ENCODE measurements around the gene SPATA12. TPM values are rescaled to one million over a fixed set of nuclear protein-coding genes. Genes with fewer than 3 reads are reported as not detected.

Gene SPATA12
- total and polyA plus RNA-seq, 7 donors = 0.26 TPM; not detected in 6

DNA sequence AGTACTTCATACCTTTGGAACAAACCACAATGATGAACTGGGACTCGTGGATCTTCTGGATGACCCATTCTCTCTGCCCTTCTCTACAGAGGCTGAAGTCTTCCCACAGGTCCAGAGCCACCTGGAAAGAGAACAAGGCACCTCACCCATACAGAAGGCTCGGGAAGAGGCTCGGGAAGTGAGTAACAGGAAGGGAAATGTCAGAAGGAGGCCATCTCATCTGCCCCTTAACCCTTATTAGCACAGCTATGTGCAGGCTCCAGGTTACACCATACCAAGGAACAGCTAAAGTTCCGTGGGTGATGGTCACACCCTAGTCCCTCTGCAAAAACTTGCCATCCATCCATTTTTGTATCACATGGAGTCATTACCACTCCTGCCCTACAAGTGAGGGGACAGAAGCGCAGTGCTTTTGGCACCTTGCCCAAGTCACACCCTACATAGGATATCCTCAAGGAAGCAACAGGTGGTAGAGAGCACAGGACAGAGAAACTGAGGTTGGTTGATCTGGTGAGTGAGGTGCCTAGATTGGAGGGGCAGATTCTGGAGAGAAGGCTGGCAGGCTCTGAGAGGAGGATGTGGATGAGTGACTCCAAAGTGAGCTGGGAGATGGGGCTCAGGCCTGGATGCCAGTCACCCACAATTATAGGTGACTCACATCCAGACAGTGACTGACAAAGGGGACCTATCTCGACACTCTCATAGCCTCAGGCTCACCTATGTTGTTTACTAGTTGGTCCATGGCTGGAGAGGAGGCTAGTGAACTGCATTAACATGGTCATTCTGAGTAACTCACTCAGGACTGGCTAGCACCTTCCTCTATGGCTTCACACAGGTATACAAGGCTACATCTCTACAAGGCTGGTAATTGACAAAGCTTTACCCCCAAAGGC is 38.2 kb downstream of the SPATA12 start:
- Histone ChIP-seq H3K9me3 (no peaks in the 10 kb centered on the region), H3K27me3 (no peaks in the 10 kb centered on the region), H3K4me3 (no peak overlapping the region), H3K27ac (no peak overlapping the region), H3K36me3 (peaks cover 0 to 45% (median 3%) of the 10 kb centered on the region in 4 donors), H3K4me1 (peaks cover 0 to 5% (median 2%) of the 10 kb centered on the region in 4 donors)
- WGBS, 2 donors = 54 to 83% methylated on average over 6 of the region's 6 CpGs
- intact Hi-C loops (cut with DNase I) = loop anchor here (10.0 kb wide), 1 partner anchor 394 kb away; no protein-coding TSS in a partner anchor
- no peak for DNase-seq
- TF ChIP-seq POLR2A (IDR thresholded peaks at IDR 0.05) (no peak), POLR2AphosphoS5 (IDR thresholded peaks at IDR 0.05) (no peak), EP300 (IDR thresholded peaks at IDR 0.05) (no peak)
- TF ChIP-seq, protein P1, sequence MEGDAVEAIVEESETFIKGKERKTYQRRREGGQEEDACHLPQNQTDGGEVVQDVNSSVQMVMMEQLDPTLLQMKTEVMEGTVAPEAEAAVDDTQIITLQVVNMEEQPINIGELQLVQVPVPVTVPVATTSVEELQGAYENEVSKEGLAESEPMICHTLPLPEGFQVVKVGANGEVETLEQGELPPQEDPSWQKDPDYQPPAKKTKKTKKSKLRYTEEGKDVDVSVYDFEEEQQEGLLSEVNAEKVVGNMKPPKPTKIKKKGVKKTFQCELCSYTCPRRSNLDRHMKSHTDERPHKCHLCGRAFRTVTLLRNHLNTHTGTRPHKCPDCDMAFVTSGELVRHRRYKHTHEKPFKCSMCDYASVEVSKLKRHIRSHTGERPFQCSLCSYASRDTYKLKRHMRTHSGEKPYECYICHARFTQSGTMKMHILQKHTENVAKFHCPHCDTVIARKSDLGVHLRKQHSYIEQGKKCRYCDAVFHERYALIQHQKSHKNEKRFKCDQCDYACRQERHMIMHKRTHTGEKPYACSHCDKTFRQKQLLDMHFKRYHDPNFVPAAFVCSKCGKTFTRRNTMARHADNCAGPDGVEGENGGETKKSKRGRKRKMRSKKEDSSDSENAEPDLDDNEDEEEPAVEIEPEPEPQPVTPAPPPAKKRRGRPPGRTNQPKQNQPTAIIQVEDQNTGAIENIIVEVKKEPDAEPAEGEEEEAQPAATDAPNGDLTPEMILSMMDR (IDR thresholded peaks at IDR 0.05) = no peak

DNA sequence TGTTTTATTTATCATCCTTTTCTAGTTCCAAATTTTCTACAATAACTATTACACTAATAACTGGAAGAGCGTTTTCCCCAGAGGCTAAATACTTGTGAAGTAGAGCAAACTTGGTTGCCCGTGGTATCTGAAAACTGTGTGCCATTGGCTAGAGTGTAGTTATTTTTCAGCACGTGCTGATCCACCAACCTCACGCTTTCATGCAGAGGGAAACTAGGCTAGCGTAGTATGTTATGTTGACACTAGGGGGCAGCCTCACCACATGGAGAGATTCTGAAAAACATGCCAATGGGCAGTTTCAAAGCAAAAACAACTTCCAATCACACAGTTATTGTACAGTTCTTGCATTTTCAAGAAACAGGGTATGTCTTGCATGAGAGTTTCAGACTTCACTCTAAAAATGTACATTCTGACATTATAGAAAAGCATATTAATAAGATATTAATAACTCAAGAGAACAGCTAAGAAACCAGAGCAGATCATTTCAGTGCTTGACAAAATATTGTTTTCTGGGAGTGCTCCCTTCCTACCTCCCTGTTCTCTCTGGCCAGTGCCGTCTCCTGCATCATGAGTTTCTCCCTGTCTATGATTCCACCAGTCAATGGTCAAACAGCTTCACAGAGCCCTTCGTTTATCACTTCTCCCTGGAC is 39.7 kb downstream of the SPATA12 start:
- no peaks in the 10 kb centered on the region for H3K27me3 ChIP-seq
- WGBS, 2 donors = 18 to 19% methylated on average over 7 of the region's 7 CpGs
- peaks cover 0 to 60% (median 8%) of the 10 kb centered on the region in 4 donors for H3K36me3 ChIP-seq
- no peak for TF ChIP-seq POLR2A (IDR thresholded peaks at IDR 0.05)
- TF ChIP-seq, protein P1 (IDR thresholded peaks at IDR 0.05) = peak; percentile 86 to 94 (median 88)
- H3K4me3 ChIP-seq = no peak overlapping the region
- intact Hi-C loops (cut with DNase I) = loop anchor here (2.0 kb wide), 2 partner anchors 71 to 127 kb away; partner anchors contain the start of gene APPL1
- peak; percentile 85 for DNase-seq
- no peaks in the 10 kb centered on the region for H3K9me3 ChIP-seq
- H3K27ac ChIP-seq = no peak overlapping the region
- peaks cover 0 to 5% (median 2%) of the 10 kb centered on the region in 4 donors for H3K4me1 ChIP-seq

DNA sequence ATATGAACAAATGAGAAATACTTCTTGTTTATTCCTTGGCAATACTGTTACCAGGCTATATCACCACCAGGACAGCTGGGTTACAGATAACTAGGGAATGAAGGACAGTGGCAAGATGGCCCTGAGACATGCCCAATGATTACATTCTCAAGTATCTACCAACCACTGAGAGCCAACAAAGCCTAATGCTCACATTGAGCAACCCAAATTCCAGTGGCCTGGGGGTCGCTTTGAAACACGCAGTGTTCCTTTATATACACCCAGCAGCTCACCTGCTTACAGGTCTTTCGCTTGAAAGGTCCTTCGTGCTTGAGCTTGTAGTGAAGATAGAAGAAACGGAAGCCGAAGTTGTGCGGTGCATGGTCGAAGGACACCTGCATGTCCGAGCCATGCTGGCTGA is 45.1 kb downstream of the SPATA12 start:
- WGBS, 2 donors = 97% methylated on average over 9 of the region's 9 CpGs
- no peak for DNase-seq
- intact Hi-C loops (cut with DNase I) = no loop called here
- Histone ChIP-seq H3K27me3 (no peaks in the 10 kb centered on the region), H3K4me1 (peaks cover 0 to 19% (median 3%) of the 10 kb centered on the region in 4 donors), H3K9me3 (no peaks in the 10 kb centered on the region), H3K36me3 (peaks cover 0 to 55% (median 8%) of the 10 kb centered on the region in 4 donors), H3K27ac (peak overlapping the region in 1 of 4 donors; percentile 11), H3K4me3 (no peak overlapping the region)
- no peak for TF ChIP-seq POLR2AphosphoS5 (IDR thresholded peaks at IDR 0.05)

DNA sequence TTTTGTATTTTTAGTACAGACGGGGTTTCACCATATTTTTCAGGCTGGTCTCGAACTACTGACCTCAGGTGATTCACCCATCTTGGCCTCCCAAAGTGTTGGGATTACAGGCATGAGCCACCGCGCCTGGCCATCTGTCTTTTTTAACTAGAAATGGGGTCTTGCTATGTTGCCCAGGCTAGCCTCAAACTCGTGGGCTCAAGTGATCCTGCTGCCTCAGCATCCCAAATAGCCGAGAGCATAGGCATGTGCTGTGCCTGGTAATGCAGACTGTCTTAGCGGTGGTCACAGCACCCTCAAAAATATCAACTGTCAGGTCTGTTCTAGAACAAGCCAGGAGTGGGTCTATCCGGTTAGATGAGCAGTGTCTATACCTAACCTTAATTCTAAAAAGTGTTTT is 48.2 kb downstream of the SPATA12 start:
- Histone ChIP-seq H3K4me1 (peaks cover 0 to 27% (median 3%) of the 10 kb centered on the region in 4 donors), H3K4me3 (no peak overlapping the region), H3K9me3 (no peaks in the 10 kb centered on the region), H3K36me3 (peaks cover 0 to 48% (median 8%) of the 10 kb centered on the region in 4 donors), H3K27me3 (no peaks in the 10 kb centered on the region), H3K27ac (no peak overlapping the region)
- 95% methylated on average over 8 of the region's 8 CpGs for WGBS, 2 donors
- intact Hi-C loops (cut with DNase I) = no loop called here
- TF ChIP-seq, protein P1 (IDR thresholded peaks at IDR 0.05) = no peak
- no peak for TF ChIP-seq POLR2A (IDR thresholded peaks at IDR 0.05)
- TF ChIP-seq EP300 (IDR thresholded peaks at IDR 0.05) = no peak
- no peak for TF ChIP-seq POLR2AphosphoS5 (IDR thresholded peaks at IDR 0.05)
- DNase-seq = no peak

Measured in sigmoid colon (tissue), 7 donors.